ENCODE results near the gene RHEB.

DNA sequence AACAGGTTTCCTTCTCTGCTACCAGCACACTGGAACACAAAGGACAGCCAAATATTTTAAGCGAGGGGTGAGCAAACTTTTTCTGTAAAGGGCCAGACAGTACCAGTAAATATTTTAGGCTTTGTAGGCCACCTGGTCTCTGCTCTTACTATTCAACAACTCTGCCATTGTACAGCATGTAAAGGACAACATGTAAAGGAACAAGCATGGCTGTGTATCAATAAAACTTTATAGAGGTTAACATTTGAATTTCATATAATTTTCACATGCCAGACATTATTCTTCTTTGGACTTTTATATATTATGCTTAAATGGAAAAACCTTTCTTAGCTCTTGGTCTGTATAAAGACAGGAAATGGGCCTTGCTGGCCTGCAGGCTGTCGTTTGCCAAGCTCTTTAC lies 30.2 kb downstream of the RHEB start:
- TF ChIP-seq EZH2 (IDR thresholded peaks at IDR 0.05; ENCODE audit: borderline replicate concordance, insufficient read depth, low read length, poor library complexity, severe bottlenecking) (no peak), CTCF (IDR thresholded peaks at IDR 0.05; ENCODE audit: poor library complexity, severe bottlenecking) (no peak), SMC3 (conservative IDR thresholded peaks at IDR 0.05; ENCODE audit: poor library complexity) (no peak)

All from neural cell (in vitro differentiated cells).